HFFc6 (cell line): ENCODE data around the gene CFAP20DC. TPM values are rescaled to one million over a fixed set of nuclear protein-coding genes. Genes with fewer than 3 reads are reported as not detected.

Source experiments
- DNase-seq: peaks from one replicate; pipeline ENCODE4 v3.0.0-alpha.2; 2018
- H3K27ac Mint-ChIP-seq: 2 replicates; pipeline ENCODE4 v1.8.0; 2020; ENCODE audit warnings: mild to moderate bottlenecking, mixed read lengths
- H3K27me3 Mint-ChIP-seq: 2 replicates; pipeline ENCODE4 v1.8.0; 2021; ENCODE audit warnings: mild to moderate bottlenecking, moderate library complexity, mixed read lengths; ENCODE audit not compliant: insufficient read depth
- H3K36me3 Mint-ChIP-seq: 2 replicates; pipeline ENCODE4 v1.8.0; 2021; ENCODE audit warnings: low read depth, mixed read lengths
- H3K4me1 Mint-ChIP-seq: 2 replicates; pipeline ENCODE4 v1.8.0; 2020; ENCODE audit warnings: low read depth, mixed read lengths
- H3K4me3 Mint-ChIP-seq: 2 replicates; pipeline ENCODE4 v1.8.0; 2020; ENCODE audit warnings: mild to moderate bottlenecking, moderate library complexity, mixed read lengths
- H3K9me3 Mint-ChIP-seq: 2 replicates; pipeline ENCODE4 v1.8.0; 2020; ENCODE audit warnings: mild to moderate bottlenecking, mixed read lengths
- total RNA-seq, 6 experiments: library from RNA; stranded (reverse); fragmentation: NEBNext Ultra II Directional; extraction: Animal tissue kit (Norgen Biotek cat#: 25700); gene quantifications; 2 replicates in 1 of 6; 3 replicates in 5 of 6; pipeline ENCODE4 v1.2.3, GENCODE V29; 2021
- TF ChIP-seq, protein P1 (sequence below): fragments of 200-600 bp; sonication (generic); IDR thresholded peaks from 2 replicates; pipeline ENCODE4 v1.5.0; 2021; ENCODE audit warnings: antibody characterized with exemption, mild to moderate bottlenecking

CFAP20DC gene
- total RNA-seq, 6 experiments from 2014 or later: 1.2 to 2.6 (median 2.1) TPM

GRCh38 chr3:59084583-59084982 is 34.8 kb upstream of the CFAP20DC start:
- no peaks in the 10 kb centered on the region for H3K4me1 Mint-ChIP-seq
- H3K27me3 Mint-ChIP-seq: peaks cover 4% of the 10 kb centered on the region
- no peaks in the 10 kb centered on the region for H3K36me3 Mint-ChIP-seq
- no peak for DNase-seq
- peaks cover 15% of the 10 kb centered on the region for H3K9me3 Mint-ChIP-seq
- TF ChIP-seq, protein P1, sequence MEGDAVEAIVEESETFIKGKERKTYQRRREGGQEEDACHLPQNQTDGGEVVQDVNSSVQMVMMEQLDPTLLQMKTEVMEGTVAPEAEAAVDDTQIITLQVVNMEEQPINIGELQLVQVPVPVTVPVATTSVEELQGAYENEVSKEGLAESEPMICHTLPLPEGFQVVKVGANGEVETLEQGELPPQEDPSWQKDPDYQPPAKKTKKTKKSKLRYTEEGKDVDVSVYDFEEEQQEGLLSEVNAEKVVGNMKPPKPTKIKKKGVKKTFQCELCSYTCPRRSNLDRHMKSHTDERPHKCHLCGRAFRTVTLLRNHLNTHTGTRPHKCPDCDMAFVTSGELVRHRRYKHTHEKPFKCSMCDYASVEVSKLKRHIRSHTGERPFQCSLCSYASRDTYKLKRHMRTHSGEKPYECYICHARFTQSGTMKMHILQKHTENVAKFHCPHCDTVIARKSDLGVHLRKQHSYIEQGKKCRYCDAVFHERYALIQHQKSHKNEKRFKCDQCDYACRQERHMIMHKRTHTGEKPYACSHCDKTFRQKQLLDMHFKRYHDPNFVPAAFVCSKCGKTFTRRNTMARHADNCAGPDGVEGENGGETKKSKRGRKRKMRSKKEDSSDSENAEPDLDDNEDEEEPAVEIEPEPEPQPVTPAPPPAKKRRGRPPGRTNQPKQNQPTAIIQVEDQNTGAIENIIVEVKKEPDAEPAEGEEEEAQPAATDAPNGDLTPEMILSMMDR: no peak
- H3K27ac Mint-ChIP-seq: no peak overlapping the region
- no peak overlapping the region for H3K4me3 Mint-ChIP-seq

DNA sequence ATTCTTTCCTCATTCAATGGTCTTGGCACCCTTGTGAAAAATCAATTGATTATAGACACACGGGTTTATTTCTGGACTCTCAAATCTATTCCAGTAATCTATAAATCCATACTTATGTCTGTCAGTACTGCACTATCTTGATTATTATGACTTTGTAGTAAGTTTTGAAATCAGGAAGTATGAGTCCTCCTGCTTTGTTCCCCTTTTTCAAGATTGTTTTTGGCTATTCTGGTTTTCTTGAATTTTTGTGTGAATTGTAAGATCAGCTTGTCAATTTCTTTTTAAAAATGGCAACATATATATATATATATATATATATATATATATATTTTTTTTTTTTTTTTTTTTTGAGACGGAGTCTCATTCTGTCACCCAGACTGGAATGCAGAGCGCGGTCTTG is 32.3 kb upstream of the CFAP20DC start:
- Mint-ChIP-seq H3K27ac (no peak overlapping the region), H3K9me3 (peaks cover 13% of the 10 kb centered on the region), H3K4me1 (no peaks in the 10 kb centered on the region), H3K27me3 (peaks cover 4% of the 10 kb centered on the region), H3K4me3 (no peak overlapping the region), H3K36me3 (no peaks in the 10 kb centered on the region)
- no peak for DNase-seq
- TF ChIP-seq, protein P1: no peak

DNA sequence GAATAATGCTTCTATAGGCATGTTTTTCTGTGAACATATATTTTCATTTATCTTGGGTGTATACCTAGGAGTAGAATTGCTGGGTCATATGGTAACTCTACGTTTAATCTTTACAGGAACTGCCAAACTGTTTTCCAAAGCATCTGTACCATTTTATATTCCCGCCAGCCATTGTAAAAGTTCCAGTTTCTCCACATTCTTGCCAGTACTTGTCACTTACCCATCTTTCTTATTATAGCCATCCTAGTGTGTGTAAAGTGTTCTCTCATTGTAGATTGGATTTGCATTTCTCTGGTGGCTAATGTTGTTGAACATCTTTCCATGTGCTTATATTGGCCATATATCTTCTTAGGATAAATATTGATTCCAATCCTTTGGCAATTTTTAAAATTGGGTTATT is 31.2 kb upstream of the CFAP20DC start:
- H3K36me3 Mint-ChIP-seq: no peaks in the 10 kb centered on the region
- no peak overlapping the region for H3K27ac Mint-ChIP-seq

DNA sequence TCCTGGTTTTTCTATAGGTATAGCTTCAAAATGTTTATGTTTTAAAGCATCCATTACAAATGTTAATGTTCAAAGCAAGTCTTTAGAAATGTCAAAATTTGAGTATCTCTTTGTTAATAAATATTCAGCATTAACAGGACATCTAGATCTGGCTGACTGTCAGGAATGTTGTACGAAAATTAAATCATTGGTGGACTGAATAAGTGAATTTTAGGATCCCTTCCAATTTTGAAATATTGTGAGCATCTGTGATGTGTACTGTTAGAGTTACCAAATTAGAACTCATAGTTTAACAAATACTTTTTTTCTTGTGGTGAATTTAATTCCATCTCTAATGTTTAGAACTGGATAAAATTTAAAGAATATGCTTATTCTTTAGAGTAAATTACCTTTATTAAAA is 30.1 kb upstream of the CFAP20DC start:
- H3K36me3 Mint-ChIP-seq: no peaks in the 10 kb centered on the region
- H3K27ac Mint-ChIP-seq: no peak overlapping the region
- no peak overlapping the region for H3K4me3 Mint-ChIP-seq
- H3K4me1 Mint-ChIP-seq: no peaks in the 10 kb centered on the region
- TF ChIP-seq, protein P1: no peak
- DNase-seq: no peak
- H3K27me3 Mint-ChIP-seq: peaks cover 7% of the 10 kb centered on the region
- H3K9me3 Mint-ChIP-seq: no peaks in the 10 kb centered on the region

More for the DNA sequence above, 31.2 kb upstream of the CFAP20DC start:
- H3K9me3 Mint-ChIP-seq: peaks cover 5% of the 10 kb centered on the region; the same call in 1 of the 2 replicates
- no peaks in the 10 kb centered on the region for H3K4me1 Mint-ChIP-seq
- TF ChIP-seq, protein P1: no peak
- DNase-seq: no peak
- H3K27me3 Mint-ChIP-seq: peaks cover 7% of the 10 kb centered on the region
- H3K4me3 Mint-ChIP-seq: no peak overlapping the region

DNA sequence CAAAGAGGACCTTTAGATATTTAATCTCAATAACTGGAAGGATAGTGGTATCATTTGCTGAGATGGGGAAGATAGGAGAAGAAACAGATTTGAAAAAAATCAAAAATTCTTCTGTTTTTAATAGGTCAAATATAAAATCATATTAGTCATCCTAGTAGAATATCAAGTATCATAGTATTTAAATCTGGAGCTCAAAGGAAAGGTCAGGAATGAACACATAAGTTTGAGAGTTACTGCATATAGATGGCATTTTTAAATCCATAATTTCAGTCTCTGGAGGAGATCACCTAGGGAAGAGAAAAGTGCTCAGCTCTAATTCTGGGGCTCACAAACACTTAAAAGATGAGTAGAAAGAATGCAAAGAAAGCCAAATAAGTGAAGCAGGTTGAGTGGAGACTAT is 24.9 kb upstream of the CFAP20DC start:
- H3K27me3 Mint-ChIP-seq: peaks cover 2% of the 10 kb centered on the region; the same call in 1 of the 2 replicates
- H3K4me3 Mint-ChIP-seq: no peak overlapping the region
- no peaks in the 10 kb centered on the region for H3K4me1 Mint-ChIP-seq
- no peaks in the 10 kb centered on the region for H3K9me3 Mint-ChIP-seq
- H3K36me3 Mint-ChIP-seq: no peaks in the 10 kb centered on the region
- TF ChIP-seq, protein P1: no peak
- DNase-seq: no peak
- H3K27ac Mint-ChIP-seq: no peak overlapping the region

GRCh38 chr3:59072681-59073080 is 22.9 kb upstream of the CFAP20DC start:
- Mint-ChIP-seq H3K36me3 (no peaks in the 10 kb centered on the region), H3K27ac (no peak overlapping the region), H3K4me1 (no peaks in the 10 kb centered on the region), H3K27me3 (peaks cover 2% of the 10 kb centered on the region; the same call in 1 of the 2 replicates), H3K9me3 (no peaks in the 10 kb centered on the region), H3K4me3 (no peak overlapping the region)
- no peak for DNase-seq
- TF ChIP-seq, protein P1: no peak
